Medulla oblongata (tissue), 1 donor: ENCODE measurements around the gene TAF4B.
"Not testable (repeated sequence)": the region's sequence is repeated elsewhere in the genome, so short reads cannot be mapped to it uniquely, and the experiment has no call there.

Experiments used
- DNase-seq: peaks from one replicate; pipeline ENCODE4 v3.0.0-alpha.2; 2015; ENCODE audit errors: extremely low spot score

TAF4B gene

DNA sequence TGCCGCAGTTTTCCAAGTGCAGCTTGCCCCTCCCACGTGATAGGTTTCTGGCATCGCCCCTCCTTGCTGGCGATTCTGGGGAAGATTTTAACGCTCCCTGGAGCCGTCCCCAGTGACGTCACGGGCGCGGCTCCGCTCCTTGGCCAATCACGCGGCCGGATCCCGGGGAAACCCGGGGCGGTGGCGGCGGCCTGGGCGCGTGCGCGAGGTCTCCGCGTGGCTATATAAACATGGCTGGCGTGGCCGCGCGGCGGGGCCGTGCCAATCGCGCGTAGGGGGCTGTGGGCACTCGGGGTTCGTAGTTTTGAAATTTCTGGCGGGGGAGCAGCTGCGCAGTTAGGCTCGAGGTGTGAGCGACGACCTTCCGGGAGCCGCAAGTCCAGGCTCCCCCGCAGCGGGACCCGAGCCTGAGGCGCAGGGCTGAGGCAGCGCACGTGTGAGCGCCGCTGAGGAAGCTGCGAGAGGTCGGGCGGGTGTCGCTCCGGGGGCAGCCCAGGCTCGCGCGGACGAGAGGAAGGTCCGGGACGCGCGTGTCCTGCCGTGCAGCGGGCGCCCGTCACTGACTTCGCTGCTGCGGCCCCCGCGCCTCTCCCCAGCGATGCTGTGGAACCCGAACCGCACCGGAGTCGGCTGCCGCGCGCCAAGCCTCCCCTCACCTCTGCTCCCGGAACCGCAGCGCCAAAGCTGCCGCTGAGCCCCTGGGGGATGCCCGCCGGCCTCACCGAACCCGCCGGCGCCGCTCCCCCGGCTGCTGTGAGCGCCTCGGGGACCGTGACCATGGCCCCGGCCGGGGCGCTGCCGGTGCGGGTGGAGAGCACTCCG lies at the start of gene TAF4B:
TAF4B (plus strand) TSS at position 217 of the 822 bp plus-strand sequence; CDS start at position 706, 489 bp downstream.
- peak; percentile 96 for DNase-seq

DNA sequence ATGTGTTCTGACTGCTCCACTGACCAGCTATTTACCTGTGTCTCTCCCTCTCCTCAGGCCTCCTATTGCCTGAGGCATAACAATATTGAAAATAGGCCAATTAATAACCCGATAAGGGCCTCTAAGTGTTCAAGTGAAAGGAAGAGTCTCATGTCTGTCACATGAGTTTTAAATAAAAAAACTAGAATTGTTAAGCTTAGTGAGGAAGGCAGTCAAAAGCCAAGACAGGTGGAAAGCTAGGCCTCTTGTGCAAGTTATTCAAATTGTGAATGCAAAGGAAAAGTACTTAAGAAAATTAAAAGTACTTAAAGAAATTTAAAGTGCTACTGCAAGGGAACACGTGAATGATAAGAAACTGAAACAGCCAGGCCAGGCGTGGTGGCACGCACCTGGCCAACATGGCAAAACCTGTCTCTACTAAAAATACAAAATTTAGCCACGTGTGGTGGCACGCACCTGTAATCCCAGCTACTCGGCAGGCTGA lies 44.9 kb upstream of the TAF4B start:
- DNase-seq, result no peak

GRCh38 chr18:26183395-26184112 lies 42.7 kb upstream of the TAF4B start:
- DNase-seq, result no peak

DNA sequence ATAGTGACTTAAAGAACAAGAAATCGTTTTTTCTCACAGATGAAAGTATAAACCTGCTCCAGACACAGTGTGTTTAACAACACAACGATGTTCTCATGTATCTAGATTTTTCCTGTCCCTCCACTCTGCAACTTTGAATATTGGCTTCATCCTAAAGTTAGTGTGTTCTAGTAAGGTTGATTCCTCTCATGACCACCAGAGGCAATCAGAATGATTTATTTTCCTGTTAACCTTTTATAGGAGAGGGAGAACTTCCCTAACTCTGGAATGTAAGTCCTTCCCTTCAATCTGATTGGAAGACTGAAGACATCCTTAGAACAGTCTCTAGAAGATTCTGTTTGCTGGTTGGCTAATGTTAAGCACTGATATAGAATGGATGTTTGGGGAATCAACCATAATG lies 41.0 kb upstream of the TAF4B start:
- no peak for DNase-seq

DNA sequence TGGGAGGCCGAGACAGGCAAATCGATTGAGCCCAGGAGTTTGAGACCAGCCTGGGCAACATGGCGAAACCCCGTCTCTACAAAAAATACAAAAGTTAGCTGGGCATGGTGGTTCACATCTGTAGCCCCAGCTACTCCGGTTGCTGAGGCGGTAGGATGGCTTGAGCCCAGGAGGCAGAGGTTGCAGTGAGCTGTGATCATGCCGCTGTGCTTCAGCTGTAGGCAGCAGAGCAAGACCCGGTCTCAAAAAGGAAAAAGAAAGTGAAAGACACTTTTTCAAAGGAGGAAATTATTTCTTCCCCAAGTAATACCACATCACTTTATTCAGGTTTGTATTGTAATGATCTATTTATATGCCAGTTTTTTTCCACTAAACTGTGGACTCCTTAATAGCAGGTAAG lies 35.7 kb upstream of the TAF4B start:
- DNase-seq, result no peak

GRCh38 chr18:26192233-26192632 lies 34.0 kb upstream of the TAF4B start:
- no peak for DNase-seq

DNA sequence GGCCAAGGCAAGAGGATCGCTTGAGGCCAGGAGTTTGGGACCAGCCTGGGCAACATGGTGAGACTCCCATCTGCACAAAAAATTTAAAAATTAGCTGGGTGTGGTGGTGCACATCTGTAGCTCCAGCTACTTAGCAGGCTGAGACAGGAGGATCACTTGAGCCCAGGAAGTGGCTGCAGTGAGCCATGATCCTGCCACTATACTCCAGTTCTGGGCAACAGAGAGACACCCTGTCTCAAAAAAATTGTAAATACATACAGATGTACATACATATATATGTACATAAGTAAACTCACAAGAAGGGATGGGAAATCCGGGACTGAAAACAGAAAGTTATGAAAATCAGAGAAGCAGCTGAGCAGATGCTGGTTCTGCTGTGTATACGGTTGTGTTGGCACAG lies 29.6 kb upstream of the TAF4B start:
- DNase-seq, result no peak

DNA sequence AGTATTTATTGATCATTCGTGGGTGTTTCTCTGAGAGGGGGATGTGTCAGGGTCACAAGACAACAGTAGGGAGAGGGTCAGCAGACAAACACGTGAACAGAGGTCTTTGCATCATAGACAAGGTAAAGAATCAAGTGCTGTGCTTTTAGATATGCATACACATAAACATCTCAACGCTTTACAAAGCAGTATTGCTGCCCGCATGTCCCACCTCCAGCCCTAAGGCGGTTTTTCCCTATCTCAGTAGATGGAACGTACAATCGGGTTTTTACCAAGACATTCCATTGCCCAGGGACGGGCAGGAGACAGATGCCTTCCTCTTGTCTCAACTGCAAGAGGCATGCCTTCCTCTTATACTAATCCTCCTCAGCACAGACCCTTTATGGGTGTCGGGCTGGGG lies 24.2 kb upstream of the TAF4B start:
- not testable (repeated sequence) for DNase-seq

GRCh38 chr18:26205318-26205717 lies 20.9 kb upstream of the TAF4B start:
- no peak for DNase-seq

DNA sequence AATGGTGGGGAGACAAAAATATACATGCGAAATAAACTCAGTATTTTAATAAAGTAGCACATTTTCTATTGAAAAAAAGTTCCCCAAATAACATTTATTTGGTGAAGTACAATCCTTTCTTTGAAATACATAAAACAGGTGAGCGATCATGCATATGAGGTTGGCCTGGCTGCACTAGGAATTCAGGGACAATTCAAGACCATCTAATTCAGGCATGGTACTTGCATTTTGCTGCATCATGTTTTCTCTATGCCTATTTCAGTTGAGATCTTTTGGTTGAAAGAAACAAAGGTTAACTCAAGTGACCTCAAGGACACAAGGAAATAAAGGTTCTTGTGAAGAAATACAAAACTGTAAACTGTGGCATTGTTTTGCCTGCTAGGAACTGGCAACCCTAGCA lies 19.8 kb upstream of the TAF4B start:
- DNase-seq, result no peak

GRCh38 chr18:26207937-26208336 lies 18.3 kb upstream of the TAF4B start:
- DNase-seq, result no peak

GRCh38 chr18:26208977-26209376 lies 17.3 kb upstream of the TAF4B start:
- DNase-seq, result no peak

GRCh38 chr18:26210147-26210546 lies 16.1 kb upstream of the TAF4B start:
- no peak for DNase-seq

DNA sequence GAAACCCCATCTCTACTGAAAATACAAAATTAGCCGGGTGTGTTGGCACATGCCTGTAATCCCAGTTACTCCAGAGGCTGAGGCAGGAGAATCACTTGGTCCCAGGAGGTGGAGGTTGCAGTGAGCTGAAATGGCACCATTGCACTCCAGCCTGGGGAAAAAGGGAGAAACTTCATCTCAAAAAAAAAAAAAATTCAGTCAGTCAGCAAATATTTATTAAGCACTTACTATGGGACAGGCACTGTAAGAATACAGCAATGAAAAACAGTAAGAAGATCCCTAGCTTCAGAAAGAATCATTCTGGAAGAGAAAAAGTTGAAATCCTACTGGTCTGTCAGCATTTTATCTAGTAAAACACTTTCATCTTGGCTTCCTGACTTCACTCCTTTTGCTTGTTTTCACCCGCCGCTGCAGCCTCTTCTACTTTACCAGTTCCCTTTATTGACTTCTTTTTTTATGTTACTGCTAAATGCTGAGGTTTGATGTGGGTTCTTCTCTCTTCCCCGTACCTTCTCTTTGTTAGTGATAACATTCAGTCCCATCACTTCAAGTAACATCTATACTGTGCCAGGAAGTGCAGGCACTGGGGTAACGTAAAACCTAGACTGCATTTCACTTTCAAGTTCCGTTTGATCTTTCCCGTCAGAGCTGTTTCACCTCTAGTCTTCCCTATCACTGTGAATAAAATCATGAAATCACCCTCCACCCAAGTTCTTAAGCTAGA lies 10.8 kb upstream of the TAF4B start:
- DNase-seq, result no peak

DNA sequence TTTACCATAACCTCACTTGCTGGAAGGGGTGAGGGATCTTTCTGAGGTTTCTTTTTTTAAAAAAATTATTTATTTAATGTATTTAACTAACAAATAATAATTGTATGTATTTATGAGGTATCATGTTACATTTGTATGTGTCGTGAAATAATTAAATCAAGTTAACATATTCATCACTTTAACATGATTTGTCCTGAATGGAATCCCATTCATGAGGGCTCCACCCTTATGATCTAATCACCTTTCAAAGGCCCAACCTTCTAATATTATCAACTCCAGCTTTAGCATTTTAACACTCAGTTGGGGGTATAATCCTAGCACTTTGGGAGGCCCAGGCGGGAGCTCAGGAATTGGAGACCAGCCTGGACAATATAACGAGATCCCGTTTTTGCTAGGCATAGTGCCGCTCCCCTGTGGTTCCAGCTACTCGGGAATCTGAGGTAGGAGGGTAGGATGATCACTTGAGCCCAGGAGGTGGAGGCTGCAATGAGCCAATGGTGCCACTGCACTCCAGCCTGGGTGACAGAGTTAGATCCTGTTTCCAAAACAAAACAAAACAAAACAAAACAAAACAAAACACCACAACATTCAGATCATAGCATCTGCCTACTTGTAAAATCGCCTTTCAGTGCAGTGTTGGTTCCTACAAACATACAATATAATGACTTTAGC lies 1.1 kb upstream of the TAF4B start:
- no peak for DNase-seq

GRCh38 chr18:26225915-26226228 lies 373 bp upstream of the TAF4B start:
- DNase-seq, result no peak

DNA sequence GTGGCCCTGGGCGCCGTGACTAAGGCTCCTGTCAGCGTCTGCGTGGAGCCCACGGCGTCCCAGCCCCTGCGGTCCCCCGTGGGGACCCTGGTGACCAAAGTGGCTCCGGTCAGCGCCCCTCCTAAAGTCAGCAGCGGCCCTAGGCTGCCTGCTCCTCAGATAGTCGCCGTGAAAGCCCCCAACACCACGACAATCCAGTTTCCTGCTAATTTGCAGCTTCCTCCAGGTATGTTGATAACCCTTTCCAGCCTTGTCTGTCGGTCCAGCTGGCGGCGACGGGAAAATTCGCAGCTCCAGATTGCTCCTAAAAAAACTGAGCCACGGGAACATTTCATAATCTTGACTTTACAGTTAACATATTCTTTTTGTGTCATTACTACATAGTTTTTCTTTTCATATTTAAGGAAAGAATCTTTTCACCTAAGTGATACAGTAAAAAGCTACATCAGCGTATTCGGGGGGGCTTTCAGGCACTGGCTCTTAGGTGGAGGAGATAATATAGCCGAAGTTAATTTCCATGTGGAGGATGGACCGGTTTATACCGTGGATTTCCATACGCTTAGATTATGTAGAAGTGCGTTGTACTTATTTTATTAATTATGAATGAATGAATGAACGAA lies 916 bp downstream of the TAF4B start:
- peak; percentile 21 for DNase-seq

DNA sequence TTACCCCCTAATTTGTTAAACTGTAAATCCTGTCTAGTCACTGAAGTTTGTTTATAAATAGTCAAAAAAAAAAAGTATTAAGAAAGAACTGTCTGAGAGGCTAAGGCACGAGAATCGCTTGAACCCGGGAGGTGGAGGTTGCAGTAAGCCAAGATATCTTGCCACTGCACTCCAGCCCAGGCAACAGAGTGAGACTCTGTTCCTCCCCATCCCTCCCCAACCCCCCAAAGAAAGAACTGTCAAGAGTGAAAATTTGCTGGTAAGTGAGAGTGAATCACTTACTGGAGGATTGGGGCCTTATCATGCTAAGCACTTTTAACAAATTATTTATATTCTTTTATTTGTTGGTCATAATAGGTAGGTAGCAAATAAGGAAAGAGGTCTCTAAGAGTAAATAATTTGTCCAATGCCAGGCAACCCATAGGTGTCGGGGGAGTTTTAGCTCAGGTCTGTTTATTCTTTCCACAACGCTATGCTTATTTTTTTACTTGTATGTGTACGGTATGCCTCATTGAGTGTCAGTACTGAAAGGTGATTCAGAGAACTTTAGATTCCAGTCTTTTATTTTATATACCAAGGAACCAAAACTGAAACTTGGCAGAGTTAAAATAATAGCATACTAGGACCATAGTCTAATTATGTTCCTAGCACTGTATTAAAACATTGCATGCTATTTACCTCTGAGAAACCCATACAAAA lies 2.5 kb downstream of the TAF4B start:
- DNase-seq, result no peak

GRCh38 chr18:26230497-26230896 lies 4.3 kb downstream of the TAF4B start:
- no peak for DNase-seq

GRCh38 chr18:26233208-26233607 lies 7.0 kb downstream of the TAF4B start:
- DNase-seq, result no peak

DNA sequence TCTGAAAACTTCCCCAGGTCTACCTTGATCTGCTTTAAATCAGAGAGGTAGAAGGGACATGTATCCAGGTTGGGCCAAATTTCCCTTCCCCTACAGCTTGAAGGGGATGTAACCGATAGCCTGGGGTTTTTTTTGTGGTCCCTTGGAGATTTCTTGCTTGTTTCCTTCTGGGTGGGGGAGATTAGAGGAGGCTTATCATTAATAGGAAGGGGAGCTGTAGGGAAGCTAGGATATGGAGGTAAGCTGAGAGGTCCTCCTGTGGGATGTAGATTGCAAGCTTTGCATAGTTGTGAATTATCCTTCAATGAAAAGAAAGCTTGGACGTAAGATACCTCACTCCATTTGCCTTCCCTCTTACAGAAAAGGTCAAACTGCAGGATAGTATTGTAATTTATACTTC lies 11.1 kb downstream of the TAF4B start:
- DNase-seq, result not testable (repeated sequence)
